Bronchial smooth muscle cell (primary cell): Measurements from ENCODE around the gene ABLIM1. TPM values are rescaled to one million over a fixed set of nuclear protein-coding genes. Genes with fewer than 3 reads are reported as not detected.

Experiments
- total RNA-seq: library from RNA; depleted of rRNA; stranded (reverse); fragments of >200 nt; gene quantifications from 2 replicates; pipeline ENCODE4 v1.2.1, GENCODE V29; 2014

The ABLIM1 gene
- 0.94 and 2.2 TPM in 2 replicates for total RNA-seq

GRCh38 chr10:114658175-114658574, at the start of gene ABLIM1:
TSS of gene ABLIM1 (minus strand) at chr10:114658275. CDS start at chr10:114658200, 75 bp downstream.

GRCh38 chr10:114404171-114405010, 253.7 kb downstream of the ABLIM1 start, which contains the start of gene AFAP1L2:
TSS of gene AFAP1L2 (minus strand) at chr10:114404502. CDS start at chr10:114404455, 47 bp downstream.

Other genes with a start within 250 kb of the ABLIM1 start
- 17.8 and 18.9 TPM in 2 replicates for gene FHIP2A, start 163.5 kb upstream of the ABLIM1 start, total RNA-seq